Skin of body (tissue), 2 donors: ENCODE data around the gene FBN3. TPM values are rescaled to one million over a fixed set of nuclear protein-coding genes. Genes with fewer than 3 reads are reported as not detected.
"Not testable (repeated sequence)": the region's sequence is repeated elsewhere in the genome, so short reads cannot be mapped to it uniquely, and the experiment has no call there.

ENCODE experiments used
- DNase-seq: peaks from one replicate; lab custom pipeline; 2025; lab: John Stamatoyannopoulos, UW
- total RNA-seq: library from RNA; depleted of rRNA; stranded (reverse); fragments of >200 nt; gene quantifications from one replicate; pipeline ENCODE4 v1.2.3, GENCODE V29; 2014

Gene FBN3
- total RNA-seq, 1 donor from 2014 or later = 6.9 TPM

- no peak for DNase-seq
Measured at GRCh38 chr19:8120636-8121480, 28.5 kb downstream of the FBN3 start.

- no peak for DNase-seq
Measured at GRCh38 chr19:8117991-8118390, 31.4 kb downstream of the FBN3 start.

GRCh38 chr19:8116437-8117293, 32.7 kb downstream of the FBN3 start:
- DNase-seq = no peak

- no peak for DNase-seq
Measured at GRCh38 chr19:8115805-8116396, 33.5 kb downstream of the FBN3 start.

- DNase-seq = no peak
Measured at GRCh38 chr19:8113017-8113416, 36.4 kb downstream of the FBN3 start.

GRCh38 chr19:8111376-8111775, 38.0 kb downstream of the FBN3 start:
- DNase-seq = no peak

GRCh38 chr19:8110931-8111330, 38.5 kb downstream of the FBN3 start:
- no peak for DNase-seq

GRCh38 chr19:8109890-8110662, 39.3 kb downstream of the FBN3 start:
- DNase-seq = no peak

- DNase-seq = no peak
Measured at GRCh38 chr19:8109455-8109854, 39.9 kb downstream of the FBN3 start.

GRCh38 chr19:8108560-8109445, 40.6 kb downstream of the FBN3 start:
- DNase-seq = no peak

- DNase-seq = no peak
Measured at GRCh38 chr19:8107301-8107903, 42.0 kb downstream of the FBN3 start.

GRCh38 chr19:8105471-8105870, 43.9 kb downstream of the FBN3 start:
- DNase-seq = no peak

- DNase-seq = not testable (repeated sequence)
Measured at GRCh38 chr19:8101910-8102309, 47.5 kb downstream of the FBN3 start.

- DNase-seq = no peak
Measured at GRCh38 chr19:8101311-8101710, 48.1 kb downstream of the FBN3 start.

GRCh38 chr19:8097681-8098567, 51.5 kb downstream of the FBN3 start:
- DNase-seq = no peak

- DNase-seq = no peak
Measured at GRCh38 chr19:8097198-8097597, 52.2 kb downstream of the FBN3 start.

- DNase-seq = no peak
Measured at GRCh38 chr19:8096071-8096470, 53.3 kb downstream of the FBN3 start.

- DNase-seq = no peak
Measured at GRCh38 chr19:8095354-8095886, 54.0 kb downstream of the FBN3 start.

GRCh38 chr19:8094336-8094735, 55.1 kb downstream of the FBN3 start:
- DNase-seq = no peak
